GM12878 (cell line): ENCODE measurements around the gene BCAT1. TPM values are rescaled to one million over a fixed set of nuclear protein-coding genes. Genes with fewer than 3 reads are reported as not detected.

ENCODE experiments used
- BCL11A ChIP-seq: IDR thresholded peaks from 2 replicates; pipeline ENCODE4 v1.6.1; 2011; ENCODE audit warnings: low read depth, low read length
- CBFB ChIP-seq: IDR thresholded peaks from 2 replicates; pipeline ENCODE4 v1.6.1; 2016; ENCODE audit warnings: antibody characterized with exemption, low read depth
- FOXM1 ChIP-seq: IDR thresholded peaks from 2 replicates; pipeline ENCODE4 v1.6.1; 2012; ENCODE audit warnings: low read depth, mild to moderate bottlenecking, inconsistent platforms, low read length, moderate library complexity
- JUNB ChIP-seq: IDR thresholded peaks from 2 replicates; pipeline ENCODE4 v1.6.1; 2016; ENCODE audit warnings: antibody characterized with exemption, mild to moderate bottlenecking
- MEF2A ChIP-seq: IDR thresholded peaks from 2 replicates; pipeline ENCODE4 v1.6.1; 2011; ENCODE audit warnings: low read depth, mild to moderate bottlenecking, low read length, moderate library complexity; ENCODE audit not compliant: insufficient read depth
- NKRF ChIP-seq: fragments of 450-650 bp; conservative IDR thresholded peaks from 2 replicates; pipeline ENCODE4 v1.6.1; 2017; ENCODE audit warnings: mild to moderate bottlenecking, moderate library complexity
- NRF1 ChIP-seq: conservative IDR thresholded peaks from 2 replicates; pipeline ENCODE4 v1.6.1; 2011; ENCODE audit warnings: mild to moderate bottlenecking, low read depth, low read length, improper control_type of control experiment
- PBX3 ChIP-seq: IDR thresholded peaks from 2 replicates; pipeline ENCODE4 v1.6.1; 2011; ENCODE audit warnings: mild to moderate bottlenecking, low read depth, low read length, moderate library complexity; ENCODE audit not compliant: insufficient replicate concordance
- PKNOX1 ChIP-seq: fragments of 450-650 bp; IDR thresholded peaks from 2 replicates; pipeline ENCODE4 v1.6.1; 2016; ENCODE audit warnings: mild to moderate bottlenecking
- POLR2AphosphoS5 ChIP-seq: IDR thresholded peaks from 2 replicates; pipeline ENCODE4 v1.6.1; 2011; ENCODE audit warnings: mild to moderate bottlenecking, low read length, inconsistent platforms
- RELB ChIP-seq: fragments of 450-650 bp; IDR thresholded peaks from 2 replicates; pipeline ENCODE4 v1.6.1; 2017; ENCODE audit warnings: low read depth, mild to moderate bottlenecking, moderate library complexity
- SMAD5 ChIP-seq: IDR thresholded peaks from 2 replicates; pipeline ENCODE4 v1.6.1; 2016; ENCODE audit warnings: antibody characterized with exemption, low read depth
- SUZ12 ChIP-seq: fragments of 200-600 bp; sonication (generic); IDR thresholded peaks from one replicate; pipeline ENCODE4 v1.6.1; 2018; ENCODE audit warnings: antibody characterized with exemption, mild to moderate bottlenecking; ENCODE audit not compliant: unreplicated experiment
- TAF1 ChIP-seq: IDR thresholded peaks from 2 replicates; pipeline ENCODE4 v1.6.1; 2011; ENCODE audit warnings: mild to moderate bottlenecking, low read depth, low read length, borderline replicate concordance
- TCF3 ChIP-seq: IDR thresholded peaks from 2 replicates; pipeline ENCODE4 v1.6.1; 2012; ENCODE audit warnings: low read depth, mild to moderate bottlenecking, low read length, borderline replicate concordance; ENCODE audit not compliant: insufficient read depth
- YY1 ChIP-seq: IDR thresholded peaks from 2 replicates; pipeline ENCODE4 v1.6.1; 2011; ENCODE audit warnings: low read depth, mild to moderate bottlenecking, low read length
- ZBTB4 ChIP-seq: fragments of 450-650 bp; formaldehyde crosslinking; IDR thresholded peaks from 2 replicates; pipeline ENCODE4 v1.4.0; 2022; ENCODE audit warnings: mild to moderate bottlenecking, moderate library complexity
- polyA plus RNA-seq, 11 experiments: library from polyadenylated mRNA; depleted of rRNA in 4 of 11; unstranded in 6 of 11; stranded (reverse) in 5 of 11; fragments of >200 nt; fragmentation: Nextera tagmentation in 4 of 11; fragmentation: Illumina TruSeq in 1 of 11; extraction: Ambion mirVana in 4 of 11; extraction: Trizol in 1 of 11; gene quantifications; 1 replicate in 1 of 11; 2 replicates in 10 of 11; pipeline versions ENCODE4 v1.2.1 to v1.2.3, GENCODE V29; 2011 to 2016; ENCODE audit warnings: inconsistent platforms in 2 of 11, missing spikeins in 2 of 11, low read depth in 1 of 11
- total RNA-seq, 4 experiments: library from RNA; depleted of rRNA in 3 of 4; stranded (reverse); fragments of >200 nt in 3 of 4; fragmentation: Illumina TruSeq in 1 of 4; extraction: Trizol in 1 of 4; gene quantifications; 2 replicates each; pipeline versions ENCODE4 v1.2.1 to v1.2.3, GENCODE V29; 2013 to 2021

Gene BCAT1
- total and polyA plus RNA-seq, 10 of the 15 experiments (the other 5 are each of a cell fraction or from before 2014, with no cell fraction given): 26.2 to 187 (median 81.9) TPM

- TF ChIP-seq NKRF (peak; percentile 77), FOXM1 (0 out of 2 replicates have a peak, but pooled peaks have one; percentile 12), PKNOX1 (no peak), BCL11A (0 out of 2 replicates have a peak, but pooled peaks have one; percentile 2), MEF2A (no peak), SUZ12 (no peak), NRF1 (no peak), RELB (no peak; the same call in 1 of the 2 replicates), ZBTB4 (CRISPR knock-in tag) (no peak), TAF1 (0 out of 2 replicates have a peak, but pooled peaks have one; percentile 41), JUNB (no peak), SMAD5 (no peak), CBFB (no peak; the same call in 1 of the 2 replicates), PBX3 (no peak), TCF3 (0 out of 2 replicates have a peak, but pooled peaks have one; percentile 42), POLR2AphosphoS5 (peak; percentile 91), YY1 (no peak)
Observed at GRCh38 chr12:24948757-24949722, at the start of gene BCAT1 (continued).
